GM18507 (cell line): ENCODE data around the gene PLCD4.

Experiments used
- DNase-seq: peaks from one replicate; pipeline ENCODE4 v3.0.0; 2011; ENCODE audit warnings: low read depth; ENCODE audit not compliant: insufficient read length; ENCODE audit errors: extremely low spot score
- FAIRE-seq: peaks from 2 replicates; lab custom pipeline; 2011; peaks lifted over from hg19 to GRCh38; lab: Jason Lieb, UNC

PLCD4 gene

DNA sequence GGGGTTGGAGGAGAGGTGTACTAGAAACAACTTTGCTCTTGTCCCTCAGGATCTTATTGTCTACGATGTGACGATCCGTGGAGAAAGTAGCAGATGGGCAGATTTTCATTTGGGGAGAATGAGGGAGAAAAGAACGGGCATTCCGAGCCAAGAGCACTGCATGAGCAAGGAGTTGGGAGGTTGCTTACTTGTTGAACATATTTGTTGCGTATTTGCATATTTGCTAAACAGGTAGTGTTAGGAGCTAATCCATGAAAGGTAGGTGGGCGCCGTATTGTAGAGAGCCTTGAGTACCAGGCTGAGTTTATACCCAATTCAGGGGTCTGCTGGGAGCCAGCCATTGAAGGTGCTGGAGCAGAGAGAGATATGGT lies 52.3 kb downstream of the PLCD4 start:
- DNase-seq (no peak), FAIRE-seq (no peak)

DNA sequence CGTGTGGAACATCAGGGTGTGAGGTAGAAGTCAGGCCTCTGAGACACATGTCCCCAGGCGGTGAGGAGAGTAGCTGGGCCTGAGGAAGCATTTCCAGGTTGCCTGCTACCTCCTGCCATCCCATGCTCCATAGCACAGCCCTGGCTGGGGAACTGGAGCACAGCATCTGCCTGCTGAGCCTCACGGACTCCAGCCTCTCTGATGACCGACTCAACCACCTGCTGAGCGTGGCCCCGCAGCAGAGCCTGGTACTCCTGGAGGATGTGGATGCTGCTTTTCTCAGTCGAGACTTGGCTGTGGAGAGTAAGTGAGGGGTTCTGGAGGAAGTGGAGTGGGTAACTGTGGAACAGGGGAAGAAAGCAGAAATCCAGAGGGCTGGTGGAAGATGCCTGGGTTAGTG lies 54.7 kb downstream of the PLCD4 start:
- DNase-seq (no peak), FAIRE-seq (no peak)

DNA sequence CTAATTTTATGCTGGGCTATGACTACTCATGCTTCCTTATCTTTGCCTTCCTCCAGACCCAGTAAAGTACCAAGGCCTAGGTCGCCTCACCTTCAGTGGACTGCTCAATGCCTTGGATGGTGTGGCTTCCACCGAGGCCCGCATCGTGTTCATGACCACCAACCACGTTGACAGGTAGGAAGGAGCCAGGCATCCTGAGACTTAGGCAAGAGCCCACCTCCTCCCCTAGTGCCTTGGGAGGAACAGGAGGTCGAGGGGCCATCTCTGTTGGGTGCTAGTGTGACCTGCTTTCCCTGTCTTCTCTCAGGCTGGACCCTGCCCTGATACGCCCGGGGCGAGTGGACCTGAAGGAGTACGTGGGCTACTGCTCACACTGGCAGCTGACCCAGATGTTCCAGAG lies 55.1 kb downstream of the PLCD4 start:
- FAIRE-seq (no peak), DNase-seq (no peak)

DNA sequence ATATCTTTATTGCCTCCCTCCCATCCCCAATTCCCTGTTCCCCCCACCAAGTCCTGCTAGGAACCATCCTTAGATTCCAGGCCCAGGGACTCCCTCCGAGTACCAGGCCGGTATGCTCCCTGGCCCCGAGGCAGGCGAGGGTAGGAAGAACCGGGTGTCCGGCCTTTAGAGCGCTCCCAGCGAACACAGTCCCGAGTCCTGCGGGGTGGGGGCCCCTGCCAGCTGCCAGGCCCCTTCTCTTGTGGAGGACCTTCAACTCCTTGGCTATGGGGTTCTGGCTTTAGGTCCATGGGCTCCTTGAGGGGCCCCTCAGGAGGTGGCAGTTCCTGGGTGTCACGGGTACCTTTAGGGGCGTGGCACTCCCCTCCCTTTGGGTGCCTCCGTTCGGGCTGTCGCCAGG lies 56.2 kb downstream of the PLCD4 start:
- DNase-seq (no peak), FAIRE-seq (no peak)

DNA sequence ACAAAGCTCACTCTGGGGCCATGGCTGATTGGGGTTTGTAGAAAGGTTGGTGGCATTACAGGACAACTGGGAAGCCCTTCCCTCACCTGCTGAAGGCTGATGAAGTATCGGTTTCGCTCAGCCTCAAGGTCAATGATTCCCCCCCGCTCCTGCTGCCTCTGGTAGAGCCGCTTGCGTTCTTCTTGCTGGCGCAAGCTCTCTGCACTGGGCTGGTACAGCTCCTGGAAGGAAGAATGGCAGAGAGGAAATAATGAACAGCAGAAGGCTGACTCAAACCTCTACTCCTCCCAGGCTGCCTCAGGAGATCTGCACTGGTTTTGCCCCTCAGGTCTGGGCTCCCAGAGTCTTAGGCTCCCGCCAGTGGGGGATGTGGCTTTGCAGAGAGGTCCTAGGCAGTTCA lies 57.0 kb downstream of the PLCD4 start:
- FAIRE-seq (no peak), DNase-seq (no peak)

DNA sequence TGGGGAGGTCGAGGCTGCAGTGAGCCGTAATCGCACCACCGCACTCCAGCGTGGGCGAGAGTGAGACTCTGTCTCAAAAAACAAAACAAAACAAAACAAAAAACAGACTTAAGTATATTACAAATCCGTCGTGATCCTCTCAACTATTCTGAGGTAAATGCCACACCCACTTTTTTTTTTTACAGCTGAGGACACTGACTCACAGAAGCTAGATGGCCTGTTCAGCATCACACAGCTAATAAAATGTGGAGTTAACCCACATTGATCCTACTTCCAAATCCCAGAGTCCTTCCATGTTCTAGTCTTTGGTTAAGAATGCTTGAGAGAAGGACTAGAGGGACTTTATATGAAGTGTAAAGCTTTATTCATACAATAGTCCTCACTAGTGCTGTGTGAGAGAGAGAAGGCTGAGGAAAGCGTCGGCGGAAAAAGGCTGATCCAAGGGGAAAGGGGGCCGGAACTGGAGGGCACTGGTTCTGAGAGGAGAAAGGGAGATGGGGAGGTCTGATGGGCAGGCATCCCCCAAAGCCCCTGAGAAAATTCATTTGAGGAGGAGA lies 63.5 kb downstream of the PLCD4 start:
- no peak for DNase-seq
- FAIRE-seq = no peak

DNA sequence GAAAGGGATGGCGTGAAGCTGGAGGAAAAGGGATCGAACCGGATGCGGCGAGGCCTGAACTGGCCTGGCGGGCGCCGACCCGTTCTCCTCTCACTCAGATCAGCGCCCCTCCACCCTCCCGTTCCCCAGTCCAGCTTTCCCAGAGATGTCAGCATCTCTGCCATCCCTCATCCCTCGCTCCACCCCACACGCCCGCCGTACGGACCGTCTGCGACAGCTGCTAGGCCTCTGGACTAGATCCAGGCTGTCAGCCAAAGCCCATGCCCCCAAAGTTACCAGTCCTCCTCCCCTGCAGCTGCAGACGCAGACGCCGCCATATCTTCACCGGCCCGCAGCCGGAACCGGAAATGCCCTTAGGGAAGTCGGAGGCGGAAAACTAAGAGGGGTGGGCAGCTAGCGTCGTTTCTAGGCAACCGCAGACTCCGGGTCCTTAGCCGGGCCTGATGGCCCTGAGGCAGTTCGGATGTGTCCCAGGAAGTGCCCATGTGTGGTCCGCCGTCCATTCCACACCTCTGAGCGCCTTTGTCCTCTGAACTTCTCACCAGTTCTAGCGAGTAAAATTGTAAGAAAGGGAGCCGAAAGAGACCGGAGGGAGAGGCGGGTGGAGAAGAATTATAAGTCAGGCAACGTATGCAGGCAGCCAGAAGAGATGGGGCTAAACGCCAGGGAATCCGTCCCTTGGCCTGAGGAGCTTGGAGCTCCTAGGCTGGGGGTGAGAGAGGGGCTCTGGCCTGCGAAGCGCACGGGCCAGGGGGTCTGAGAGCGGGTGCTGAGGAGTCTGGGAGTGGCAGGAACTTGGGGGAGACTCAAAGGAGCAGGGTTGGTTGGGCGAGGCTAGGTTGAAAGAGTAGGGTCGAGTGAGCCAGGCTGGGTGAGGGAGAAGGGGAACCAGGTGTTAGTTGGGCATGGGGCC lies 64.2 kb downstream of the PLCD4 start, which contains the start of the genes RNF25 and STK36:
Gene RNF25 (minus strand): TSS at position 349 of the 913 bp plus-strand sequence. CDS start 32 bp downstream, at position 317.
Gene STK36 (plus strand): TSS at position 433 of the 913 bp plus-strand sequence. CDS start 744 bp downstream, outside the sequence.
- DNase-seq = peak; percentile 87
- FAIRE-seq = peak; percentile 96

DNA sequence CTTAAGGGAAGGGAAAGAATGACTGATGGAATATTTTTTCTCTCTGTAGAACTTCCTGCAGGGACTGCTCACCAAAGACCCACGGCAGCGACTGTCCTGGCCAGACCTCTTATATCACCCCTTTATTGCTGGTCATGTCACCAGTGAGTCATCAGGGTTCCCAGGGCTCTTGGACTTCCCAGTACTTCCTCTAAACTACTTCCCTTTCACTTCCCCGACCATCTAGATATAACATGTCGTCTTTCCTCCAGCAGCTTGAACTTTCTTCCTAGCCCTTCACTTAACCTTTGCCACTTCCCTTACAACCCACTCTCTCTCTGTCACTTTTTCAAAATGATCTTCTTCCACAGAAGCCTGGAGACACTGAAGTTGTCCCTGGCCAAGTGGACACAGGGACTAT lies 71.4 kb downstream of the PLCD4 start:
- FAIRE-seq (no peak), DNase-seq (no peak)

DNA sequence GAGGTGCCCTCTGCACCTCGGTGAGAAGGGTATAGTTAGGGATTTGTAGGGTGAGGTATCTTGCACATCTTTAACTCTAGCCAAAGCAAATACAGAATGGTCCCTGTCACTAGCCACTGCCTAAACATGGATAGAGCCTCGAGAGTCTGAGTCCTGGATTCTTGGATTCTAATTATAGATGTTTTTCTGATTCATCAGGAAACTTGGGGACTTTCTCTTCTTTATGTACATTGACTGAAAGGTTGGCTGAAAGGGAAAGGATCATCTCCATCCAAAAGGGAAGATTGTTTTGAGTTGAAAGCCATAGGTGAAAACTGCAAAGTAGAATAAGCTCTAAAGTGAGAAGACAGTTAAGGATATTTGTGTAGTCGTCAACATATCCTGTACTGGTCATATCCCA lies 72.4 kb downstream of the PLCD4 start:
- FAIRE-seq = no peak

More for the DNA sequence above, 72.4 kb downstream of the PLCD4 start:
- DNase-seq = no peak
